HEK293 (cell line): ENCODE results near the gene KCNH5.

Experiments
- CTCF ChIA-PET: fragments of 350-600 bp; formaldehyde crosslinking; extraction: SDS; loops from one replicate; lab custom pipeline; 2021; ENCODE audit warnings: antibody characterized with exemption; lab: Yijun Ruan, JAX
- POLR2A ChIA-PET: fragments of 300-600 bp; formaldehyde crosslinking; extraction: SDS; loops from one replicate; lab custom pipeline; 2020; ENCODE audit warnings: antibody characterized with exemption, inconsistent platforms; lab: Yijun Ruan, JAX
- H3K27ac ChIP-seq: fragments of 200-500 bp; sonication (Bioruptor generic); 2 replicates; pipeline ENCODE4 v1.5.1; 2014; ENCODE audit warnings: low read depth, low read length, control low read depth, inconsistent platforms; ENCODE audit errors: extremely low read depth
- H3K36me3 ChIP-seq, 2 experiments: fragments of 200-500 bp in 1 of 2; sonication (Bioruptor generic) in 1 of 2; 1 replicate in 1 of 2; 2 replicates in 1 of 2; pipeline ENCODE4 v1.5.1; 2014 to 2017; ENCODE audit warnings: inconsistent platforms in 2 of 2, low read length in 2 of 2; ENCODE audit not compliant: control insufficient read depth in 2 of 2, insufficient read depth in 1 of 2
- H3K4me1 ChIP-seq: fragments of 200-500 bp; sonication (Bioruptor generic); 2 replicates; pipeline ENCODE4 v1.5.1; 2014; ENCODE audit warnings: mild to moderate bottlenecking, low read length, inconsistent platforms; ENCODE audit not compliant: control insufficient read depth, insufficient read depth
- H3K4me3 ChIP-seq: 2 replicates; pipeline ENCODE4 v1.5.1; 2011; ENCODE audit warnings: low read depth, mild to moderate bottlenecking, control low read depth, low read length, moderate library complexity
- H3K9me3 ChIP-seq: fragments of 200-500 bp; sonication (Bioruptor generic); 2 replicates; pipeline ENCODE4 v1.5.1; 2014; ENCODE audit warnings: low read depth, low read length, inconsistent platforms; ENCODE audit not compliant: control insufficient read depth, insufficient read depth
- KLF10 ChIP-seq: fragments of 450-650 bp; IDR thresholded peaks from 2 replicates; pipeline ENCODE4 v1.5.1; 2018; ENCODE audit warnings: missing biosample characterization, mild to moderate bottlenecking, missing genetic modification characterization
- KLF8 ChIP-seq: fragments of 450-650 bp; formaldehyde crosslinking; IDR thresholded peaks from 2 replicates; pipeline ENCODE4 v1.5.1; 2016; ENCODE audit warnings: missing biosample characterization, missing genetic modification characterization
- OVOL3 ChIP-seq: fragments of 450-650 bp; formaldehyde crosslinking; IDR thresholded peaks from 2 replicates; pipeline ENCODE4 v1.5.1; 2016; ENCODE audit warnings: missing biosample characterization, missing genetic modification characterization
- PRDM1 ChIP-seq: fragments of 450-650 bp; formaldehyde crosslinking; IDR thresholded peaks from 2 replicates; pipeline ENCODE4; 2016; ENCODE audit warnings: missing biosample characterization, missing genetic modification characterization
- ZBTB17 ChIP-seq: fragments of 450-650 bp; formaldehyde crosslinking; IDR thresholded peaks from 2 replicates; pipeline ENCODE4 v1.5.1; 2016; ENCODE audit warnings: missing biosample characterization, missing genetic modification characterization
- ZBTB21 ChIP-seq: fragments of 450-650 bp; formaldehyde crosslinking; IDR thresholded peaks from 2 replicates; pipeline ENCODE4 v1.5.1; 2017; ENCODE audit warnings: missing biosample characterization, missing genetic modification characterization
- ZBTB7A ChIP-seq: fragments of 450-650 bp; formaldehyde crosslinking; IDR thresholded peaks from 2 replicates; pipeline ENCODE4 v1.5.1; 2016; ENCODE audit warnings: low read depth, missing biosample characterization, missing genetic modification characterization
- ZFP3 ChIP-seq: fragments of 450-650 bp; formaldehyde crosslinking; IDR thresholded peaks from 2 replicates; pipeline ENCODE4 v1.5.1; 2016; ENCODE audit warnings: low read depth, missing biosample characterization, missing genetic modification characterization
- ZNF121 ChIP-seq: fragments of 450-650 bp; formaldehyde crosslinking; IDR thresholded peaks from 2 replicates; pipeline ENCODE4 v1.5.1; 2016; ENCODE audit warnings: missing biosample characterization, missing genetic modification characterization
- ZNF140 ChIP-seq: fragments of 450-650 bp; formaldehyde crosslinking; IDR thresholded peaks from 2 replicates; pipeline ENCODE4 v1.5.1; 2016; ENCODE audit warnings: missing biosample characterization, missing genetic modification characterization
- ZNF16 ChIP-seq: fragments of 450-650 bp; formaldehyde crosslinking; IDR thresholded peaks from 2 replicates; pipeline ENCODE4 v1.5.1; 2016; ENCODE audit warnings: low read depth, missing biosample characterization, missing genetic modification characterization
- ZNF169 ChIP-seq: fragments of 450-650 bp; formaldehyde crosslinking; IDR thresholded peaks from 2 replicates; pipeline ENCODE4 v1.5.1; 2016; ENCODE audit warnings: missing biosample characterization, missing genetic modification characterization
- ZNF184 ChIP-seq: fragments of 450-650 bp; IDR thresholded peaks from 2 replicates; pipeline ENCODE4 v1.5.1; 2018; ENCODE audit warnings: missing biosample characterization, mild to moderate bottlenecking, missing genetic modification characterization
- ZNF211 ChIP-seq: fragments of 450-650 bp; formaldehyde crosslinking; IDR thresholded peaks from 2 replicates; pipeline ENCODE4 v1.5.1; 2016; ENCODE audit warnings: low read depth, missing biosample characterization, missing genetic modification characterization
- ZNF311 ChIP-seq: fragments of 450-650 bp; formaldehyde crosslinking; IDR thresholded peaks from 2 replicates; pipeline ENCODE4 v1.5.1; 2017; ENCODE audit warnings: missing biosample characterization, missing genetic modification characterization, borderline replicate concordance
- ZNF350 ChIP-seq: fragments of 450-650 bp; formaldehyde crosslinking; IDR thresholded peaks from 2 replicates; pipeline ENCODE4 v1.5.0; 2017; ENCODE audit warnings: missing biosample characterization, mild to moderate bottlenecking, missing genetic modification characterization
- ZNF473 ChIP-seq: fragments of 450-650 bp; formaldehyde crosslinking; IDR thresholded peaks from 2 replicates; pipeline ENCODE4 v1.5.1; 2017; ENCODE audit warnings: missing biosample characterization, missing genetic modification characterization
- ZNF529 ChIP-seq: fragments of 450-650 bp; formaldehyde crosslinking; IDR thresholded peaks from 2 replicates; pipeline ENCODE4 v1.5.1; 2017; ENCODE audit warnings: missing genetic modification characterization, missing biosample characterization; ENCODE audit not compliant: insufficient replicate concordance
- ZNF530 ChIP-seq: fragments of 450-650 bp; formaldehyde crosslinking; IDR thresholded peaks from 2 replicates; pipeline ENCODE4 v1.5.1; 2016; ENCODE audit warnings: low read depth, missing biosample characterization, missing genetic modification characterization
- ZNF571 ChIP-seq: fragments of 450-650 bp; formaldehyde crosslinking; IDR thresholded peaks from 2 replicates; pipeline ENCODE4 v1.5.0; 2017; ENCODE audit warnings: missing biosample characterization, missing genetic modification characterization
- ZNF610 ChIP-seq: fragments of 450-650 bp; formaldehyde crosslinking; IDR thresholded peaks from 2 replicates; pipeline ENCODE4 v1.5.1; 2016; ENCODE audit warnings: missing biosample characterization, missing genetic modification characterization, borderline replicate concordance
- ZNF660 ChIP-seq: fragments of 450-650 bp; IDR thresholded peaks from 2 replicates; pipeline ENCODE4 v1.5.1; 2018; ENCODE audit warnings: missing biosample characterization, mild to moderate bottlenecking, missing genetic modification characterization
- ZNF776 ChIP-seq: fragments of 450-650 bp; formaldehyde crosslinking; IDR thresholded peaks from 2 replicates; pipeline ENCODE4 v1.5.0; 2017; ENCODE audit warnings: missing biosample characterization, missing genetic modification characterization, borderline replicate concordance
- ZNF777 ChIP-seq: fragments of 450-650 bp; formaldehyde crosslinking; IDR thresholded peaks from 2 replicates; pipeline ENCODE4 v1.5.1; 2017; ENCODE audit warnings: missing biosample characterization, missing genetic modification characterization, borderline replicate concordance
- ZSCAN23 ChIP-seq: fragments of 450-650 bp; formaldehyde crosslinking; IDR thresholded peaks from 2 replicates; pipeline ENCODE4 v1.5.1; 2016; ENCODE audit warnings: missing biosample characterization, missing genetic modification characterization
- TF ChIP-seq, protein P1 (sequence below): fragments of 450-650 bp; formaldehyde crosslinking; IDR thresholded peaks from 2 replicates; pipeline ENCODE4 v1.5.1; 2016; ENCODE audit warnings: missing biosample characterization, missing genetic modification characterization, borderline replicate concordance
- TF ChIP-seq, protein P2 (sequence below): fragments of 450-650 bp; formaldehyde crosslinking; IDR thresholded peaks from 2 replicates; pipeline ENCODE4 v1.5.1; 2016; ENCODE audit warnings: missing biosample characterization, missing genetic modification characterization, low read depth
- TF ChIP-seq, protein P3 (sequence below): fragments of 450-650 bp; formaldehyde crosslinking; IDR thresholded peaks from 2 replicates; pipeline ENCODE4 v1.5.1; 2016; ENCODE audit warnings: missing biosample characterization, missing genetic modification characterization

KCNH5 gene

DNA sequence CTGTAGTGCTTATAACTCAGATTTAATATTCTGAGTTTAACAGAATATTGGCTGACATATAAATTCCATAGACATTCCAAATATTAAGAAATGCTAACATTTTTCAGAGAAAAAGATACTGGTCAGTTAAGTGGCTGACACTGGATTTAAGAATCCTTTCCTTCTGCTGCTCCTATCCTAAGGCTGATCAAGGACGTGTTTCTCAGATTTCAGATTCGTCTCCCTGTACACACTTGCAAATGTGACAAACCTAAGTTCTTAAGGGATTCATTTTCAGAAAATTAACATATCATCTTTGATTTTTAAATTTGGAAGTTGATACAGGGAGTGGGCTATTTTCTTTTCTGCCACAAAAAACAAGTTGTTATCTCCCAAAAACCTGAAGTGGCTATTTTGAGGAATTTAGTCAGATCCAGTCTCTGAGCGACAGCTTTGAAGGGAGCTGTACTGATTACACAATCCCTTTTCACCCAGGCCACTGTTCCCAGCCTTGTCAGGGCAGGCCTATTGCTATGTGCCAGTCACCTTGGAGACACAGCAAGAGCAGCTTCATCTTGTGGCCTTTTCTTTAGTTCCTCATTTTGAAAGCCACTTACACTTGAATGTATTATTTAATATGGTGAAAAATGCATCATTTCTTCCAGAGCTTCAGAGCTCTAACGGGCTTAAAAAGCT lies 370.6 kb downstream of the KCNH5 start (continued):
- TF ChIP-seq, protein P1, sequence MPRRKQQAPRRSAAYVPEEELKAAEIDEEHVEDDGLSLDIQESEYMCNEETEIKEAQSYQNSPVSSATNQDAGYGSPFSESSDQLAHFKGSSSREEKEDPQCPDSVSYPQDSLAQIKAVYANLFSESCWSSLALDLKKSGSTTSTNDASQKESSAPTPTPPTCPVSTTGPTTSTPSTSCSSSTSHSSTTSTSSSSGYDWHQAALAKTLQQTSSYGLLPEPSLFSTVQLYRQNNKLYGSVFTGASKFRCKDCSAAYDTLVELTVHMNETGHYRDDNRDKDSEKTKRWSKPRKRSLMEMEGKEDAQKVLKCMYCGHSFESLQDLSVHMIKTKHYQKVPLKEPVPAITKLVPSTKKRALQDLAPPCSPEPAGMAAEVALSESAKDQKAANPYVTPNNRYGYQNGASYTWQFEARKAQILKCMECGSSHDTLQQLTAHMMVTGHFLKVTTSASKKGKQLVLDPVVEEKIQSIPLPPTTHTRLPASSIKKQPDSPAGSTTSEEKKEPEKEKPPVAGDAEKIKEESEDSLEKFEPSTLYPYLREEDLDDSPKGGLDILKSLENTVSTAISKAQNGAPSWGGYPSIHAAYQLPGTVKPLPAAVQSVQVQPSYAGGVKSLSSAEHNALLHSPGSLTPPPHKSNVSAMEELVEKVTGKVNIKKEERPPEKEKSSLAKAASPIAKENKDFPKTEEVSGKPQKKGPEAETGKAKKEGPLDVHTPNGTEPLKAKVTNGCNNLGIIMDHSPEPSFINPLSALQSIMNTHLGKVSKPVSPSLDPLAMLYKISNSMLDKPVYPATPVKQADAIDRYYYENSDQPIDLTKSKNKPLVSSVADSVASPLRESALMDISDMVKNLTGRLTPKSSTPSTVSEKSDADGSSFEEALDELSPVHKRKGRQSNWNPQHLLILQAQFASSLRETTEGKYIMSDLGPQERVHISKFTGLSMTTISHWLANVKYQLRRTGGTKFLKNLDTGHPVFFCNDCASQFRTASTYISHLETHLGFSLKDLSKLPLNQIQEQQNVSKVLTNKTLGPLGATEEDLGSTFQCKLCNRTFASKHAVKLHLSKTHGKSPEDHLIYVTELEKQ (tag by site-specific recombination): no peak

DNA sequence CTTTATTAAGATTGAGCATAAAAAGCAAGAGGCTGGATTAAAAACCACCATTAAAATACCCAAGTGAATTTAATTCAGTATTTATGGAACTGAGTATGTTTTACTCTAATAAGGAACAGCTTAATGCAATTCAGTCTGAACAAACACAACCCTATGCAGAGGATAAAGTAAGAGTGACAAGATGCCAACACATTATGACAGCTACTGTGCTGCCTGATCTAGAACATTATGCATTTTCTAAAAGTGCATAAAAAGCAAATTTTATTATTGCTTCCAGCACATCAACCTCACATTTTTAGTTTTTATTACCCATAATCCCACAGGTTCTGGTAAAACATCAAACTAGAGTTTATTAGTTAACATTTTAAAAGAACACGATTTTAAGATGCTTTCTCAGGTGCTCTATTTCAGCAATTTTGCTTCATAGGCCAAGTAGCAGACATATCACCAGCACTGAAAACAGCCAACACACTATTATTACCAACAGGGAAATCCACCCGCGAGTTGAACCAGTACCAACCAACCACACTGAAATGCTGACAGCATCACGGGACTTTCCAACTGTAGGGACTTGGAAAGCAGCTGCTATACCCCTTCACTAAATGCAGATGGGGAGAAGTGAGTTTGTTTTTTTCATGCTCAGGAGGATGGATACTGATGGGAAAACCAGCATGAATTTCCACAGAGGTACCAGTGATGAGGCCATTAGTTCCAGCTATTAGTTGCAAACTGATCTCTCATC lies 372.1 kb downstream of the KCNH5 start:
- CTCF ChIA-PET: no interaction called here
- H3K4me1 ChIP-seq: no peaks in the 10 kb centered on the region
- no peak overlapping the region for H3K27ac ChIP-seq
- H3K9me3 ChIP-seq: no peaks in the 10 kb centered on the region
- H3K4me3 ChIP-seq: no peak overlapping the region
- POLR2A ChIA-PET: no interaction called here
- TF ChIP-seq ZNF776 (no peak), ZNF473 (tag by site-specific recombination) (no peak), ZNF529 (tag by site-specific recombination) (no peak), ZNF16 (tag by site-specific recombination) (no peak), ZNF571 (tag by site-specific recombination) (no peak), ZNF530 (tag by site-specific recombination) (no peak), ZBTB7A (no peak), ZNF660 (tag by site-specific recombination) (no peak), ZNF777 (tag by site-specific recombination) (no peak), ZNF610 (tag by site-specific recombination) (no peak), ZNF211 (tag by site-specific recombination) (no peak), ZNF121 (tag by site-specific recombination) (no peak), PRDM1 (tag by site-specific recombination) (no peak), KLF10 (no peak), ZBTB21 (no peak), ZNF169 (tag by site-specific recombination) (no peak)
- TF ChIP-seq, protein P2, sequence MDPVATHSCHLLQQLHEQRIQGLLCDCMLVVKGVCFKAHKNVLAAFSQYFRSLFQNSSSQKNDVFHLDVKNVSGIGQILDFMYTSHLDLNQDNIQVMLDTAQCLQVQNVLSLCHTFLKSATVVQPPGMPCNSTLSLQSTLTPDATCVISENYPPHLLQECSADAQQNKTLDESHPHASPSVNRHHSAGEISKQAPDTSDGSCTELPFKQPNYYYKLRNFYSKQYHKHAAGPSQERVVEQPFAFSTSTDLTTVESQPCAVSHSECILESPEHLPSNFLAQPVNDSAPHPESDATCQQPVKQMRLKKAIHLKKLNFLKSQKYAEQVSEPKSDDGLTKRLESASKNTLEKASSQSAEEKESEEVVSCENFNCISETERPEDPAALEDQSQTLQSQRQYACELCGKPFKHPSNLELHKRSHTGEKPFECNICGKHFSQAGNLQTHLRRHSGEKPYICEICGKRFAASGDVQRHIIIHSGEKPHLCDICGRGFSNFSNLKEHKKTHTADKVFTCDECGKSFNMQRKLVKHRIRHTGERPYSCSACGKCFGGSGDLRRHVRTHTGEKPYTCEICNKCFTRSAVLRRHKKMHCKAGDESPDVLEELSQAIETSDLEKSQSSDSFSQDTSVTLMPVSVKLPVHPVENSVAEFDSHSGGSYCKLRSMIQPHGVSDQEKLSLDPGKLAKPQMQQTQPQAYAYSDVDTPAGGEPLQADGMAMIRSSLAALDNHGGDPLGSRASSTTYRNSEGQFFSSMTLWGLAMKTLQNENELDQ (tag by site-specific recombination): no peak
- H3K36me3 ChIP-seq: no peaks in the 10 kb centered on the region

DNA sequence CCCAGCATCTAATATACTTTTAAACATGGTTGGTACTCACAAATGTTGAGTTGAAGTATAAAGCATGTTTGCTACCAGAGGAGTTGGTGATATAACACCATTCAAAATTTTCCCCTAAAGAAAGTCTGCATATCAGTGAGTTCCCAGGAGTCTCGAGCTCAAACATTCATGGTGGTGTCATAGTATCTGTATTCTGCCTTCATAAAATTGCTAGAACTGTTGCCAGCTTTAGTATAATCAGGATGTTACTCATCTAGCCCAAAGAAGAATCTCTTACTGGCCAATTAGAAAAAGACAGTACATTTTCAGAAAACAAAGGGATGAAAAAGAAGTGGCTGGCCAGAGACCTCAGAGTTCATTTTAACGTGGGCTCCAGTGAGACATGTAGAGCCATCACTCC lies 374.7 kb downstream of the KCNH5 start:
- no peaks in the 10 kb centered on the region for H3K9me3 ChIP-seq
- no peak overlapping the region for H3K4me3 ChIP-seq
- H3K27ac ChIP-seq: no peak overlapping the region
- no peaks in the 10 kb centered on the region for H3K4me1 ChIP-seq
- CTCF ChIA-PET: no interaction called here
- no peaks in the 10 kb centered on the region for H3K36me3 ChIP-seq
- POLR2A ChIA-PET: no interaction called here
- TF ChIP-seq, protein P3, sequence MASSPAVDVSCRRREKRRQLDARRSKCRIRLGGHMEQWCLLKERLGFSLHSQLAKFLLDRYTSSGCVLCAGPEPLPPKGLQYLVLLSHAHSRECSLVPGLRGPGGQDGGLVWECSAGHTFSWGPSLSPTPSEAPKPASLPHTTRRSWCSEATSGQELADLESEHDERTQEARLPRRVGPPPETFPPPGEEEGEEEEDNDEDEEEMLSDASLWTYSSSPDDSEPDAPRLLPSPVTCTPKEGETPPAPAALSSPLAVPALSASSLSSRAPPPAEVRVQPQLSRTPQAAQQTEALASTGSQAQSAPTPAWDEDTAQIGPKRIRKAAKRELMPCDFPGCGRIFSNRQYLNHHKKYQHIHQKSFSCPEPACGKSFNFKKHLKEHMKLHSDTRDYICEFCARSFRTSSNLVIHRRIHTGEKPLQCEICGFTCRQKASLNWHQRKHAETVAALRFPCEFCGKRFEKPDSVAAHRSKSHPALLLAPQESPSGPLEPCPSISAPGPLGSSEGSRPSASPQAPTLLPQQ (tag by site-specific recombination): no peak
- TF ChIP-seq OVOL3 (no peak), ZNF184 (no peak), ZNF350 (tag by site-specific recombination) (no peak), ZNF140 (tag by site-specific recombination) (no peak), KLF8 (tag by site-specific recombination) (no peak), ZBTB17 (tag by site-specific recombination) (no peak), ZFP3 (tag by site-specific recombination) (no peak), ZNF311 (tag by site-specific recombination) (no peak), ZNF529 (tag by site-specific recombination) (no peak), ZSCAN23 (tag by site-specific recombination) (no peak)
